Thymus (tissue), 11 donors: ENCODE data around the gene RNF113B. TPM values are rescaled to one million over a fixed set of nuclear protein-coding genes. Genes with fewer than 3 reads are reported as not detected.

Experiments
- DNase-seq, 9 donors: peaks; one replicate each; pipeline ENCODE4 v3.0.0-alpha.2; 2013; ENCODE audit warnings: low spot score in 9 of 9, low read depth in 6 of 9, missing footprints in 1 of 9
- H3K27ac ChIP-seq, 2 donors: one replicate each; pipeline ENCODE4 v1.5.1; 2013; ENCODE audit warnings: control low read depth in 1 of 2, low read depth in 1 of 2, low read length in 1 of 2, mild to moderate bottlenecking in 1 of 2, moderate library complexity in 1 of 2
- H3K27me3 ChIP-seq, 2 donors: one replicate each; pipeline ENCODE4 v1.5.1; 2013; ENCODE audit warnings: low read length in 1 of 2; ENCODE audit not compliant: control insufficient read depth in 2 of 2, insufficient read depth in 1 of 2
- H3K36me3 ChIP-seq, 2 donors: one replicate each; pipeline ENCODE4 v1.5.1; 2013; ENCODE audit warnings: low read length in 1 of 2, mild to moderate bottlenecking in 1 of 2, moderate library complexity in 1 of 2; ENCODE audit not compliant: control insufficient read depth in 2 of 2, insufficient read depth in 2 of 2
- H3K4me1 ChIP-seq, 2 donors: one replicate each; pipeline ENCODE4 v1.5.1; 2013; ENCODE audit warnings: low read length in 2 of 2; ENCODE audit not compliant: control insufficient read depth in 2 of 2, insufficient read depth in 2 of 2
- H3K4me3 ChIP-seq, 2 donors: one replicate each; pipeline ENCODE4 v1.5.1; 2013; ENCODE audit warnings: low read length in 2 of 2, control low read depth in 1 of 2, mild to moderate bottlenecking in 1 of 2
- H3K9me3 ChIP-seq, 2 donors: one replicate each; pipeline ENCODE4 v1.5.1; 2013; ENCODE audit warnings: low read length in 1 of 2, mild to moderate bottlenecking in 1 of 2; ENCODE audit not compliant: control insufficient read depth in 2 of 2, insufficient read depth in 1 of 2
- WGBS: extraction: QIAGEN DNeasy Blood & Tissue Kit; methylation state at CpG from one replicate; pipeline ENCODE4 v1.1.7; 2013; 5-methylcytosine and 5-hydroxymethylcytosine counted together
- polyA plus RNA-seq: library from polyadenylated mRNA; stranded (reverse); fragments of 200-250 nt; gene quantifications from one replicate; pipeline ENCODE4 v1.2.3, GENCODE V29; 2013
- total RNA-seq: library from RNA; stranded (reverse); fragments of 120-200 nt; gene quantifications from one replicate; pipeline ENCODE4 v1.2.4, GENCODE V29; 2013
- donor health status: healthy.

Gene RNF113B
- total and polyA plus RNA-seq, 2 donors = not detected

DNA sequence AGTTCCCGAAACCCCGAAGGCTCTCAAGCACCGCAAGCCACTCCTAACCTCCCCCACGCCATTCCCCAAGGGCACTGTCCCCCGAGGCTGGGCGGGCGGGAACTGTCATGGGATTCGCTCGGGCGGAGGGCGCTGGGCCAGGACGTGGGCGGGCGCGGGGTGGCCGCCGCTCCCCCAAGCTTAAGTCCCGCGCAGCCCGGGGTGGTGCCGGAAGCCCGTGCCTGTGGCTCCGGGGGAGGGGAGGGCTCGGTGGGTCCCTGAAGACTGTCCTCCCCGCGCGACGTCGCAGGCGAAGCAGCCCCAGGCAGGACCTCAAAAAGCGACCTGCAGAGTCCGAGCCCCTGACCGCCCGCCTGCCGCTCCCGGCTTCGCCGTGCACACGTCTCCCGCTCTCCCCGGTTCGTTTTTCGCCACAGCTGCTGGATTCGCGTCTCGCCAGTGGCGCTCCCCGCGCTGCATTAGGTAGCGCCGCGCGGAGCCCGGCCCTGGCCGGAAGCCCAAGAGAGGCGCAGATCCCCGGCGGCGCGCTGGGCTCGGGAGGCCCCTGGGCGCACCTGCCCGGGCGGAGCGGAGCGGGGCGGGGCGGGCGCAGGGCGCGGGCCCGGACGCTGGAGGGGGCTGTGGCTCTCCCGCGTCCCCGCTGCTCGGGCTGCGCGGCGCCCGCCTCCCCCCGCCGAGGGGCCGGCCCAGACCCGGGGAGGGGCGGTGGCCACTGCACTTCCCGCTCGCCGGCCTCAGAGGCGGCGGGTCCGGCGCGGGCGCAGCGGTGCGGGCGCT is 34.5 kb downstream of the RNF113B start, which contains the start of gene FARP1:
TSS of gene FARP1 (plus strand) at position 715 of the 777 bp plus-strand sequence. CDS start 70,149 bp downstream, outside the sequence.
- H3K36me3 ChIP-seq = no peaks in the 10 kb centered on the region
- WGBS = under 1% methylated on average over 98 of the region's 98 CpGs
- H3K27me3 ChIP-seq = peaks cover 48 to 81% of the 10 kb centered on the region in 2 donors
- peaks cover 2 to 10% of the 10 kb centered on the region in 2 donors for H3K4me1 ChIP-seq
- peak within 1 kb of the TSS in 1 of 2 donors; percentile 5 for H3K27ac ChIP-seq
- peak within 1 kb of the TSS; percentile 37 to 51 for H3K4me3 ChIP-seq
- DNase-seq = peak in 6 of 9 donors; percentile 18 to 68 (median 35)
- peaks cover 0 to 3% of the 10 kb centered on the region in 2 donors for H3K9me3 ChIP-seq

GRCh38 chr13:98141509-98142379 is 35.3 kb downstream of the RNF113B start:
- H3K4me3 ChIP-seq = peak overlapping the region; percentile 37 to 51
- 22% methylated on average over 27 of the region's 27 CpGs for WGBS
- H3K36me3 ChIP-seq = no peaks in the 10 kb centered on the region
- peaks cover 45 to 80% of the 10 kb centered on the region in 2 donors for H3K27me3 ChIP-seq
- DNase-seq = peak in 2 of 9 donors; percentile 6 to 40
- H3K4me1 ChIP-seq = peaks cover 2 to 10% of the 10 kb centered on the region in 2 donors
- peaks cover 0 to 3% of the 10 kb centered on the region in 2 donors for H3K9me3 ChIP-seq
- no peak overlapping the region for H3K27ac ChIP-seq

GRCh38 chr13:98141091-98141490 is 36.0 kb downstream of the RNF113B start:
- Histone ChIP-seq H3K27me3 (peaks cover 43 to 73% of the 10 kb centered on the region in 2 donors), H3K36me3 (no peaks in the 10 kb centered on the region), H3K9me3 (peaks cover 0 to 3% of the 10 kb centered on the region in 2 donors), H3K4me3 (no peak overlapping the region), H3K27ac (no peak overlapping the region), H3K4me1 (peaks cover 2 to 10% of the 10 kb centered on the region in 2 donors)
- DNase-seq = no peak
- WGBS = 92% methylated on average over 7 of the region's 7 CpGs

- Histone ChIP-seq H3K9me3 (no peaks in the 10 kb centered on the region), H3K27me3 (peaks cover 3 to 23% of the 10 kb centered on the region in 2 donors), H3K4me3 (no peak overlapping the region), H3K36me3 (no peaks in the 10 kb centered on the region), H3K27ac (no peak overlapping the region), H3K4me1 (no peaks in the 10 kb centered on the region)
- WGBS = 99% methylated on average over 1 of the region's 1 CpG
- no peak for DNase-seq
These were observed 42.2 kb downstream of the RNF113B start for GRCh38 chr13:98134901-98135300.

DNA sequence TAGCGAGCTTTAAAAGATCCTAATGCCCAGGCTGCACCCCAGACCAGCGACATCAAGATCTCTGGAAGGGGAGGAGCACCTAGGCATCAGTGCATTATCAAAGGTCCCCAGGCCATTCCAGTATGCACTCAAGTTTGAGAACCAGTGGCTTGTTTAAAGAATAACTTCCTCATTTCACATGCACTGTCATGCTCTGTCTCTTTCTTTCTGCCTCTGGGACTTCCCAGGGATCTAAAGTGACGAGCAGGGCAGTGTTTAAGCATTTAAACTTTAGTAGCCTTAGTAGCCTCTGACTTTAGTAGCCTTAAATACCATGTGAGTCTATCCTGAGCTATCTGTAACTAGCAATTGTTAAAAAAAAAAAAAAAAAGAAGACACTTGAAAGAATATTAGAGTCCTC is 43.1 kb downstream of the RNF113B start:
- Histone ChIP-seq H3K27ac (no peak overlapping the region), H3K27me3 (peaks cover 3 to 18% of the 10 kb centered on the region in 2 donors), H3K4me3 (no peak overlapping the region), H3K4me1 (no peaks in the 10 kb centered on the region), H3K9me3 (no peaks in the 10 kb centered on the region), H3K36me3 (no peaks in the 10 kb centered on the region)
- DNase-seq = no peak
- WGBS = 35% methylated on average over 3 of the region's 3 CpGs

GRCh38 chr13:98129059-98129746 is 47.9 kb downstream of the RNF113B start:
- no peak for DNase-seq
- Histone ChIP-seq H3K27ac (no peak overlapping the region), H3K27me3 (peaks cover 0 to 4% of the 10 kb centered on the region in 2 donors), H3K36me3 (no peaks in the 10 kb centered on the region), H3K4me3 (no peak overlapping the region), H3K9me3 (no peaks in the 10 kb centered on the region), H3K4me1 (no peaks in the 10 kb centered on the region)
- WGBS = 96% methylated on average over 5 of the region's 5 CpGs

Other genes starting within 250 kb of the RNF113B start
- 62.6 TPM for gene IPO5, start 223.6 kb downstream of the RNF113B start, total RNA-seq
- 35.0 TPM for gene IPO5, start 223.6 kb downstream of the RNF113B start, polyA plus RNA-seq
- 5.8 TPM for gene FARP1, start 34.2 kb downstream of the RNF113B start, total RNA-seq
- 7.5 TPM for gene FARP1, start 34.2 kb downstream of the RNF113B start, polyA plus RNA-seq